Choroid plexus epithelial cell (primary cell): ENCODE data around the gene RBM20.

ENCODE experiments used
- DNase-seq: peaks from one replicate; pipeline ENCODE4 v3.0.0-alpha.2; 2010; ENCODE audit warnings: low read depth
- H3K4me3 ChIP-seq: 2 replicates; pipeline ENCODE4 v1.5.1; 2011; ENCODE audit warnings: low read depth, mild to moderate bottlenecking, control low read depth, low read length, moderate library complexity
- CTCF ChIP-seq: conservative IDR thresholded peaks from 2 replicates; pipeline ENCODE4 v1.5.1; 2011; ENCODE audit warnings: low read depth, mild to moderate bottlenecking, control low read depth, inconsistent platforms, low read length, moderate library complexity

Gene RBM20

GRCh38 chr10:110847374-110847773 is 203.2 kb downstream of the RBM20 start:
- no peak overlapping the region for H3K4me3 ChIP-seq
- no peak for DNase-seq
- no peak for TF ChIP-seq CTCF

- TF ChIP-seq CTCF: no peak
- H3K4me3 ChIP-seq: no peak overlapping the region
- DNase-seq: no peak
Measured at GRCh38 chr10:110848106-110848505, 204.0 kb downstream of the RBM20 start.

GRCh38 chr10:110850099-110850498 is 206.0 kb downstream of the RBM20 start:
- no peak overlapping the region for H3K4me3 ChIP-seq
- TF ChIP-seq CTCF: no peak
- DNase-seq: no peak

- H3K4me3 ChIP-seq: no peak overlapping the region
- TF ChIP-seq CTCF: no peak
- DNase-seq: no peak
Measured at GRCh38 chr10:110851020-110851612, 207.0 kb downstream of the RBM20 start.

GRCh38 chr10:110852255-110852896 is 208.2 kb downstream of the RBM20 start:
- H3K4me3 ChIP-seq: no peak overlapping the region
- TF ChIP-seq CTCF: no peak
- DNase-seq: peak; percentile 44

GRCh38 chr10:110852947-110853346 is 208.8 kb downstream of the RBM20 start:
- TF ChIP-seq CTCF: no peak
- H3K4me3 ChIP-seq: no peak overlapping the region
- DNase-seq: no peak
